KMS-11 (cell line): ENCODE measurements around the gene COG6.

Source experiments
- H2AFZ ChIP-seq: fragments of 200-600 bp; sonication (generic); 2 replicates; pipeline ENCODE4 v1.6.1; 2016; ENCODE audit warnings: antibody characterized with exemption, mixed run types, low read depth
- H3K27ac ChIP-seq: fragments of 200-600 bp; sonication (generic); 2 replicates; pipeline ENCODE4 v1.6.1; 2016; ENCODE audit warnings: mild to moderate bottlenecking, mixed run types
- H3K27me3 ChIP-seq: fragments of 200-600 bp; sonication (generic); 2 replicates; pipeline ENCODE4 v1.6.1; 2017; ENCODE audit warnings: mild to moderate bottlenecking, low read depth, mixed run types, moderate library complexity; ENCODE audit not compliant: insufficient read depth
- H3K36me3 ChIP-seq: fragments of 200-600 bp; sonication (generic); 2 replicates; pipeline ENCODE4 v1.6.1; 2017; ENCODE audit warnings: mild to moderate bottlenecking, mixed run types; ENCODE audit not compliant: insufficient read depth
- H3K4me1 ChIP-seq: fragments of 200-600 bp; sonication (generic); 2 replicates; pipeline ENCODE4 v1.6.1; 2016; ENCODE audit warnings: mild to moderate bottlenecking, low read depth, mixed run types; ENCODE audit not compliant: poor library complexity, severe bottlenecking
- H3K4me2 ChIP-seq: fragments of 200-600 bp; sonication (generic); 2 replicates; pipeline ENCODE4 v1.7.0; 2016; ENCODE audit warnings: mild to moderate bottlenecking, mixed run types
- H3K4me3 ChIP-seq: fragments of 200-600 bp; sonication (generic); IDR thresholded peaks from 2 replicates; pipeline ENCODE4 v1.6.1; 2017; ENCODE audit warnings: low read depth, low read length, mixed read lengths; ENCODE audit not compliant: insufficient read depth
- H3K79me2 ChIP-seq: fragments of 200-600 bp; sonication (generic); 2 replicates; pipeline ENCODE4 v1.6.1; 2016; ENCODE audit warnings: low read depth, mixed run types; ENCODE audit not compliant: insufficient read depth
- H3K9ac ChIP-seq: fragments of 200-600 bp; sonication (generic); 2 replicates; pipeline ENCODE4 v1.6.1; 2016; ENCODE audit warnings: mild to moderate bottlenecking, mixed run types
- H4K20me1 ChIP-seq: fragments of 200-600 bp; sonication (generic); 2 replicates; pipeline ENCODE4 v1.6.1; 2016; ENCODE audit warnings: mild to moderate bottlenecking, mixed run types; ENCODE audit not compliant: insufficient read depth
- TF ChIP-seq, protein P1 (sequence below): fragments of 200-600 bp; sonication (generic); conservative IDR thresholded peaks from 2 replicates; pipeline ENCODE4 v1.6.1; 2017; ENCODE audit warnings: low read depth, mild to moderate bottlenecking, antibody characterized with exemption, low read length, moderate library complexity, mixed read lengths

Gene COG6

GRCh38 chr13:39768962-39769361 lies 113.5 kb downstream of the COG6 start:
- no peak overlapping the region for H3K4me3 ChIP-seq
- no peaks in the 10 kb centered on the region for H4K20me1 ChIP-seq
- no peaks in the 10 kb centered on the region for H3K36me3 ChIP-seq
- no peak overlapping the region for H3K4me2 ChIP-seq
- no peak overlapping the region for H3K9ac ChIP-seq
- no peaks in the 10 kb centered on the region for H3K4me1 ChIP-seq
- no peaks in the 10 kb centered on the region for H3K79me2 ChIP-seq
- no peaks in the 10 kb centered on the region for H3K27me3 ChIP-seq
- TF ChIP-seq, protein P1, sequence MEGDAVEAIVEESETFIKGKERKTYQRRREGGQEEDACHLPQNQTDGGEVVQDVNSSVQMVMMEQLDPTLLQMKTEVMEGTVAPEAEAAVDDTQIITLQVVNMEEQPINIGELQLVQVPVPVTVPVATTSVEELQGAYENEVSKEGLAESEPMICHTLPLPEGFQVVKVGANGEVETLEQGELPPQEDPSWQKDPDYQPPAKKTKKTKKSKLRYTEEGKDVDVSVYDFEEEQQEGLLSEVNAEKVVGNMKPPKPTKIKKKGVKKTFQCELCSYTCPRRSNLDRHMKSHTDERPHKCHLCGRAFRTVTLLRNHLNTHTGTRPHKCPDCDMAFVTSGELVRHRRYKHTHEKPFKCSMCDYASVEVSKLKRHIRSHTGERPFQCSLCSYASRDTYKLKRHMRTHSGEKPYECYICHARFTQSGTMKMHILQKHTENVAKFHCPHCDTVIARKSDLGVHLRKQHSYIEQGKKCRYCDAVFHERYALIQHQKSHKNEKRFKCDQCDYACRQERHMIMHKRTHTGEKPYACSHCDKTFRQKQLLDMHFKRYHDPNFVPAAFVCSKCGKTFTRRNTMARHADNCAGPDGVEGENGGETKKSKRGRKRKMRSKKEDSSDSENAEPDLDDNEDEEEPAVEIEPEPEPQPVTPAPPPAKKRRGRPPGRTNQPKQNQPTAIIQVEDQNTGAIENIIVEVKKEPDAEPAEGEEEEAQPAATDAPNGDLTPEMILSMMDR: no peak
- H2AFZ ChIP-seq: no peak overlapping the region
- H3K27ac ChIP-seq: no peak overlapping the region

DNA sequence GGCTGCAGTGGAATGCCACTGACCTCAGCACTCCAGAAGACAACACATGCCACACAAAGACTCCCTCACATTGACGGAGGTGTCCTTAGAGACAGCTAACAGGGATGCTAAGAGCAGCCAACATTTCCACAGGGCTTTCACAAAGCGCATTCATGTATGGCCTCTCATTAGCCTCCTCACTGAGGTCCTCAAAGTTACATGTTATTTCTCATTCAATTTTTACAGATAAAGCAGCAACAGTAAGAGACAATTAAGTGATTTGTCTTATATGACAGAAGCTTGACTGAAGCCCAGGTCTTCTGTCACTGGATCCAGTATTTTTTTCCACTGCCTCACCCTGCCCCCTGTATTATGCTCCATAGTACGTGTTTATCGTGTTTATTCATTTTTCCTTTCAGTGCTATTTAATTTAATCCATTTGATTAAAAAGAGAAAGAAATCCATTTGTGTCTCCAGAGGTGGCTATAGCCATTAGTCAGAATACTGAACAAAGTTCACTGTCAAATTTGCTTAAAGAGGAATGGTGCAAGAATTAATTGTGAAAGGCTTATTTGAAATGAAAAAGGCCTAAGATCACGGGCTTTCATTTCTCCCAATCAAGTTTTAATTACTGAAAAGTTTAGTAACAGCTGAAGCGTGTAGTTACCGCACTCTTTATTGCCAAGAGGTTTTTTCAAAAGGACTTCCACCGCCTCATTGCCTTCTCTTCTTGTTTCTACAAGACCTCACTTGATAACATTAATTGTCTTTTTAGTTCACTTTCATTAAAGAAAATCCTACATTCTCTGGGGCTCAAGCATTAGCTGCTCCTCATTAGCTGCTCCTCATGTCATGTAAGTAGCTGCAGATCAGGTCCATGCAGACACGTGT lies 115.0 kb downstream of the COG6 start:
- H4K20me1 ChIP-seq: no peaks in the 10 kb centered on the region
- no peak overlapping the region for H3K4me2 ChIP-seq
- H3K79me2 ChIP-seq: no peaks in the 10 kb centered on the region
- no peak overlapping the region for H3K9ac ChIP-seq
- no peak overlapping the region for H2AFZ ChIP-seq
- TF ChIP-seq, protein P1: no peak
- no peaks in the 10 kb centered on the region for H3K4me1 ChIP-seq
- no peaks in the 10 kb centered on the region for H3K27me3 ChIP-seq
- H3K36me3 ChIP-seq: no peaks in the 10 kb centered on the region
- no peak overlapping the region for H3K4me3 ChIP-seq
- H3K27ac ChIP-seq: no peak overlapping the region

DNA sequence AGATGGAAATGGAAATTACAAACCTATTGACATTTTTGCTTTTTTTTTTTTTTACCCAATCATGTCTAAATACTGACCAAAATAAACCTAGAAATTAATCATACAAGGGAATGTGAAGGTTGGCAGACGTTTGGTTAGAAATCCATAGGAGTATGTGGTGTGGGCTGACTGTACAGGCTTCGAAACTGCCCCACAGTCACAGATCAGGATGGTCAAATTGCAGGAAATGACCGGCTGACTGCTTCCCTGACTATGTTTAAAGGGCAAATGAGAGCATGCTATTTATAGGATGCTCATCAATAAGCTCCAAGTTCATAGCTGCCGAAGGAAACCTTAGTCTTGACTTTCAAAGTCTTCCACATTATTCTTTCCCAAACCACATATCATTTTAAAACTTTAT lies 118.4 kb downstream of the COG6 start:
- H3K36me3 ChIP-seq: no peaks in the 10 kb centered on the region
- H3K4me3 ChIP-seq: no peak overlapping the region
- TF ChIP-seq, protein P1: no peak
- H3K4me1 ChIP-seq: no peaks in the 10 kb centered on the region
- no peak overlapping the region for H3K9ac ChIP-seq
- H3K27ac ChIP-seq: no peak overlapping the region
- no peaks in the 10 kb centered on the region for H3K79me2 ChIP-seq
- H3K27me3 ChIP-seq: no peaks in the 10 kb centered on the region
- H4K20me1 ChIP-seq: no peaks in the 10 kb centered on the region
- H2AFZ ChIP-seq: no peak overlapping the region
- no peak overlapping the region for H3K4me2 ChIP-seq

GRCh38 chr13:39776439-39776838 lies 121.0 kb downstream of the COG6 start:
- H3K79me2 ChIP-seq: no peaks in the 10 kb centered on the region

More at GRCh38 chr13:39776439-39776838, 121.0 kb downstream of the COG6 start:
- no peaks in the 10 kb centered on the region for H3K27me3 ChIP-seq
- H3K27ac ChIP-seq: no peak overlapping the region
- no peaks in the 10 kb centered on the region for H3K36me3 ChIP-seq
- no peak overlapping the region for H2AFZ ChIP-seq
- H3K4me2 ChIP-seq: no peak overlapping the region
- H3K4me1 ChIP-seq: peaks cover 3% of the 10 kb centered on the region
- TF ChIP-seq, protein P1: no peak
- no peaks in the 10 kb centered on the region for H4K20me1 ChIP-seq
- H3K9ac ChIP-seq: no peak overlapping the region
- no peak overlapping the region for H3K4me3 ChIP-seq
